Neural cell (in vitro differentiated cells): ENCODE data around the gene CD151. TPM values are rescaled to one million over a fixed set of nuclear protein-coding genes. Genes with fewer than 3 reads are reported as not detected.

Source experiments
- H2AFZ ChIP-seq: fragments of 200-600, 300-800 bp; sonication (generic), shearing (Covaris generic); 2 replicates; pipeline ENCODE4 v1.6.0; 2014; ENCODE audit warnings: low read depth, mild to moderate bottlenecking, antibody characterized with exemption, low read length, moderate library complexity
- H3F3A ChIP-seq: fragments of 200-600 bp; shearing (Covaris generic); 2 replicates; pipeline ENCODE4 v1.6.1; 2016; ENCODE audit warnings: mild to moderate bottlenecking, moderate library complexity, mixed read lengths, antibody characterized with exemption, low read length; ENCODE audit not compliant: insufficient read depth, poor library complexity, severe bottlenecking
- H3K27ac ChIP-seq: fragments of 200-600, 300-800 bp; sonication (generic), shearing (Covaris generic); 2 replicates; pipeline ENCODE4 v1.5.1; 2014; ENCODE audit warnings: mild to moderate bottlenecking, low read length, moderate library complexity
- H3K27me3 ChIP-seq: fragments of 300-800, 200-600 bp; sonication (generic), shearing (Covaris generic); 2 replicates; pipeline ENCODE4 v1.6.0; 2014; ENCODE audit warnings: mild to moderate bottlenecking, low read depth, low read length, moderate library complexity; ENCODE audit not compliant: insufficient read depth
- H3K36me3 ChIP-seq: fragments of 300-800, 200-600 bp; sonication (generic), shearing (Covaris generic); 2 replicates; pipeline ENCODE4 v1.5.1; 2014; ENCODE audit warnings: mild to moderate bottlenecking, antibody characterized with exemption, low read length, moderate library complexity; ENCODE audit not compliant: insufficient read depth
- H3K4me2 ChIP-seq: fragments of 300-800, 200-600 bp; sonication (generic), shearing (Covaris generic); 2 replicates; pipeline ENCODE4 v1.6.0; 2014; ENCODE audit warnings: mild to moderate bottlenecking, low read length
- H3K4me3 ChIP-seq: fragments of 300-800, 200-600 bp; sonication (generic), shearing (Covaris generic); 2 replicates; pipeline ENCODE4 v1.5.1; 2014; ENCODE audit warnings: mild to moderate bottlenecking, low read length, moderate library complexity
- H3K79me2 ChIP-seq: fragments of 200-600 bp; shearing (Covaris generic); replicated peaks from 2 replicates; pipeline ENCODE4 v1.6.0; 2014; ENCODE audit warnings: mild to moderate bottlenecking, low read length, moderate library complexity; ENCODE audit not compliant: insufficient read depth
- H3K9ac ChIP-seq: fragments of 300-800, 200-600 bp; sonication (generic), shearing (Covaris generic); 2 replicates; pipeline ENCODE4 v1.6.1; 2016; ENCODE audit warnings: mild to moderate bottlenecking, low read length, mixed read lengths
- H3K9me2 ChIP-seq: fragments of 200-600 bp; shearing (Covaris generic); 2 replicates; pipeline ENCODE4 v1.6.1; 2016; ENCODE audit warnings: mild to moderate bottlenecking, low read length, mixed read lengths; ENCODE audit not compliant: insufficient read depth
- H3K9me3 ChIP-seq: fragments of 200-600, 300-800 bp; sonication (generic), shearing (Covaris generic); 2 replicates; pipeline ENCODE4 v1.6.1; 2016; ENCODE audit warnings: mild to moderate bottlenecking, mixed run types, low read length, moderate library complexity, mixed read lengths
- H4K20me1 ChIP-seq: fragments of 200-600 bp; shearing (Covaris generic); 2 replicates; pipeline ENCODE4 v1.6.1; 2016; ENCODE audit warnings: mild to moderate bottlenecking, mixed run types; ENCODE audit not compliant: insufficient read depth
- CTCF ChIP-seq: fragments of 450-650 bp; IDR thresholded peaks from 2 replicates; pipeline ENCODE4 v1.5.1; 2014; ENCODE audit warnings: antibody characterized with exemption, mild to moderate bottlenecking, moderate library complexity; ENCODE audit not compliant: poor library complexity, severe bottlenecking
- EP300 ChIP-seq: fragments of 450-650 bp; conservative IDR thresholded peaks from 2 replicates; pipeline ENCODE4 v1.6.1; 2014; ENCODE audit warnings: antibody characterized with exemption, mild to moderate bottlenecking, moderate library complexity; ENCODE audit not compliant: poor library complexity, severe bottlenecking
- EZH2 ChIP-seq: fragments of 200-600, 300-800 bp; shearing (Covaris generic), sonication (generic); IDR thresholded peaks from 2 replicates; pipeline ENCODE4 v1.6.1; 2014; ENCODE audit warnings: antibody characterized with exemption, low read length, borderline replicate concordance, mild to moderate bottlenecking; ENCODE audit not compliant: insufficient read depth, poor library complexity, severe bottlenecking
- MXI1 ChIP-seq: fragments of 450-650 bp; conservative IDR thresholded peaks from 2 replicates; pipeline ENCODE4 v1.6.1; 2014; ENCODE audit warnings: antibody characterized with exemption, mild to moderate bottlenecking; ENCODE audit not compliant: poor library complexity, severe bottlenecking
- POLR2AphosphoS5 ChIP-seq: IDR thresholded peaks from 2 replicates; pipeline ENCODE4 v1.6.1; 2012
- RAD21 ChIP-seq: fragments of 450-650 bp; conservative IDR thresholded peaks from 2 replicates; pipeline ENCODE4 v1.6.1; 2014; ENCODE audit warnings: antibody characterized with exemption, mild to moderate bottlenecking, moderate library complexity
- REST ChIP-seq: IDR thresholded peaks from 2 replicates; pipeline ENCODE4 v1.6.1; 2012; ENCODE audit warnings: borderline replicate concordance
- SMC3 ChIP-seq: fragments of 450-650 bp; conservative IDR thresholded peaks from 2 replicates; pipeline ENCODE4 v1.6.1; 2014; ENCODE audit warnings: antibody characterized with exemption, mild to moderate bottlenecking, moderate library complexity; ENCODE audit not compliant: poor library complexity
- TAF1 ChIP-seq: IDR thresholded peaks from 2 replicates; pipeline ENCODE4 v1.6.1; 2012; ENCODE audit warnings: low read depth
- polyA plus RNA-seq: library from polyadenylated mRNA; depleted of rRNA; stranded (reverse); fragments of >200 nt; gene quantifications from 2 replicates; pipeline ENCODE4 v1.2.3, GENCODE V29; 2014

The CD151 gene
- polyA plus RNA-seq, 1 donor from 2014 or later, result 70.8 TPM

DNA sequence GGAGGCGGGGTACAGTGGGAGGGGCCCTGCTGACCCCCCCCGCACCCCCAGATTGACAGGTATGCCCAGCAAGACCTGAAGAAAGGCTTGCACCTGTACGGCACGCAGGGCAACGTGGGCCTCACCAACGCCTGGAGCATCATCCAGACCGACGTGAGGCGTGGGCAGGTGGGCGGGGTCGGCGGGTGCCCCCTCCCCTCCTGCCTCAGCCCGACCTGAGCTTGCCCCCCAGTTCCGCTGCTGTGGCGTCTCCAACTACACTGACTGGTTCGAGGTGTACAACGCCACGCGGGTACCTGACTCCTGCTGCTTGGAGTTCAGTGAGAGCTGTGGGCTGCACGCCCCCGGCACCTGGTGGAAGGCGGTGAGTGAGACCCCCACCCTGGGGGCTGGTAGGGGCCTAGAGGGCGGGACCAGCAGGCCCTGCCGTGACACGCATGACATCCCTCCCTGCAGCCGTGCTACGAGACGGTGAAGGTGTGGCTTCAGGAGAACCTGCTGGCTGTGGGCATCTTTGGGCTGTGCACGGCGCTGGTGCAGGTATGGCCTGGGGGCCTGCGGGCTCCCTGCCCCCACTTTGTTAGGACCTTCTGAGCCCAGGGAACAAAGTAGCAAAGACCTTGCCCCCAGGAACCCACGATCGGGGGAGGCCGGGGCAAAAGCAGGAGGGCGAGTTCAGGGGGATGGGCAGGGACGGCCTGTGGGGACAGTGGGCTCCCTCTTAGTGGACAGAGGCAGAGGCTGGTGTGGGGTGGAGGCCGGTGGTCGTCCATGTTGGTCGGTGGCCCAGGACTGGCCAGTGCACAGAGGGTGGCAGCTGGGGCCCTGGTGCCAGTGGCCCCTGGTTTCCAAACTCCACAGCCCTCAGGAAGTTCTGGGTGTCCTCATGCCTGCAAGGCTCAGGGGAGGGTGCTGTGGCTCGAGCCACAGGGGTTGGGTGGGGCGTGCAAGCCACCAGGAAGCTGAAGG, 33.0 kb downstream of the CD151 start:
- H3K9me3 ChIP-seq, result no peaks in the 10 kb centered on the region
- H3F3A ChIP-seq, result no peaks in the 10 kb centered on the region
- no peaks in the 10 kb centered on the region for H3K79me2 ChIP-seq
- no peak overlapping the region for H3K4me2 ChIP-seq
- no peak overlapping the region for H3K27ac ChIP-seq
- no peaks in the 10 kb centered on the region for H3K9me2 ChIP-seq
- no peak overlapping the region for H3K9ac ChIP-seq
- H3K4me3 ChIP-seq, result no peak overlapping the region
- H3K27me3 ChIP-seq, result no peaks in the 10 kb centered on the region
- no peak overlapping the region for H2AFZ ChIP-seq
- no peaks in the 10 kb centered on the region for H4K20me1 ChIP-seq
- no peaks in the 10 kb centered on the region for H3K36me3 ChIP-seq
- TF ChIP-seq CTCF (no peak), REST (no peak), RAD21 (no peak), TAF1 (no peak), EZH2 (no peak), MXI1 (no peak), SMC3 (no peak), EP300 (no peak), POLR2AphosphoS5 (no peak)

- Histone ChIP-seq H3K27ac (no peak overlapping the region), H3F3A (no peaks in the 10 kb centered on the region), H3K9me2 (no peaks in the 10 kb centered on the region), H3K27me3 (no peaks in the 10 kb centered on the region), H3K4me2 (no peak overlapping the region), H3K4me3 (no peak overlapping the region), H3K9me3 (no peaks in the 10 kb centered on the region), H4K20me1 (no peaks in the 10 kb centered on the region), H3K9ac (no peak overlapping the region), H2AFZ (no peak overlapping the region), H3K36me3 (no peaks in the 10 kb centered on the region), H3K79me2 (no peaks in the 10 kb centered on the region)
- no peak for TF ChIP-seq RAD21
- TF ChIP-seq REST, result no peak
- no peak for TF ChIP-seq SMC3
- no peak for TF ChIP-seq POLR2AphosphoS5
- TF ChIP-seq MXI1, result no peak
- no peak for TF ChIP-seq EZH2
- no peak for TF ChIP-seq CTCF
- no peak for TF ChIP-seq EP300
- TF ChIP-seq TAF1, result no peak
These were observed 33.7 kb downstream of the CD151 start for GRCh38 chr11:866481-866880.
